Endothelial cell of umbilical vein (primary cell): Measurements from ENCODE around the gene INPP5A. TPM values are rescaled to one million over a fixed set of nuclear protein-coding genes. Genes with fewer than 3 reads are reported as not detected.

Experiments
- BruUV-seq: library from RNA; stranded (reverse); fragments of 400-500 nt; replicated peaks from 2 replicates; lab custom pipeline; 2021; lab: Mats Ljungman, UMichigan
- CTCF ChIA-PET: fragments of 300-600, 350-600 bp; sonication (Branson Sonifier 250); formaldehyde crosslinking; loops from one replicate; lab custom pipeline; 2021; ENCODE audit warnings: antibody characterized with exemption, inconsistent platforms; lab: Charles Lee
- POLR2A ChIA-PET: fragments of 300-600, 350-600 bp; sonication (Branson Sonifier 250); formaldehyde crosslinking; loops from one replicate; lab custom pipeline; 2021; ENCODE audit warnings: antibody characterized with exemption, inconsistent platforms; lab: Charles Lee
- DNase-seq: peaks from one replicate; pipeline ENCODE4 v3.0.0-alpha.2; 2011; ENCODE audit warnings: low read depth, low spot score
- FAIRE-seq: peaks from 2 replicates; lab custom pipeline; 2011; peaks lifted over from hg19 to GRCh38; lab: Jason Lieb, UNC
- H2AFZ ChIP-seq: 2 replicates; pipeline ENCODE4 v1.6.0; 2012; ENCODE audit warnings: low read depth, low read length, control low read depth, inconsistent platforms
- H3K27ac ChIP-seq: 2 replicates; pipeline ENCODE4 v1.5.1; 2011; ENCODE audit warnings: low read depth, mild to moderate bottlenecking, control low read depth, low read length, moderate library complexity; ENCODE audit not compliant: insufficient read depth
- H3K27me3 ChIP-seq, 2 experiments: 2 replicates each; pipeline versions ENCODE4 v1.6.0 to v1.6.1; 2011; ENCODE audit warnings: low read length in 2 of 2, mixed read lengths in 1 of 2; ENCODE audit not compliant: control insufficient read depth in 2 of 2, insufficient read depth in 2 of 2
- H3K36me3 ChIP-seq, 2 experiments: 2 replicates in 1 of 2; 3 replicates in 1 of 2; pipeline ENCODE4 v1.5.1; 2011; ENCODE audit warnings: low read length in 2 of 2, mild to moderate bottlenecking in 1 of 2, moderate library complexity in 1 of 2; ENCODE audit not compliant: control insufficient read depth in 2 of 2, insufficient read depth in 2 of 2; ENCODE audit errors: extremely low read depth in 1 of 2
- H3K4me1 ChIP-seq: 3 replicates; pipeline ENCODE4 v1.5.1; 2011; ENCODE audit warnings: mild to moderate bottlenecking, low read length; ENCODE audit not compliant: control insufficient read depth, insufficient read depth; ENCODE audit errors: extremely low read depth
- H3K4me2 ChIP-seq: 2 replicates; pipeline ENCODE4 v1.6.1; 2011; ENCODE audit warnings: low read length, control low read depth, mixed read lengths; ENCODE audit not compliant: insufficient read depth
- H3K4me3 ChIP-seq, 3 experiments: fragments of 200-600 bp in 1 of 3; sonication (generic), shearing (Covaris generic) in 1 of 3; replicated peaks in 1 of 3; 2 replicates each; pipeline ENCODE4 v1.5.1; 2011 to 2016; ENCODE audit warnings: control low read depth in 3 of 3, low read length in 3 of 3, mild to moderate bottlenecking in 2 of 3, inconsistent platforms in 1 of 3, low read depth in 1 of 3, moderate library complexity in 1 of 3; ENCODE audit not compliant: insufficient read depth in 1 of 3
- H3K79me2 ChIP-seq: 2 replicates; pipeline ENCODE4 v1.6.0; 2012; ENCODE audit warnings: low read length, inconsistent platforms; ENCODE audit not compliant: control insufficient read depth, insufficient read depth
- H3K9ac ChIP-seq: replicated peaks from 2 replicates; pipeline ENCODE3; 2011; ENCODE audit warnings: low read length, control low read depth; ENCODE audit not compliant: insufficient read depth; ENCODE audit errors: extremely low read depth
- H3K9me1 ChIP-seq: replicated peaks from 3 replicates; pipeline ENCODE4 v1.6.0; 2011; ENCODE audit warnings: mild to moderate bottlenecking, low read length; ENCODE audit not compliant: control insufficient read depth, insufficient read depth; ENCODE audit errors: extremely low read depth
- H3K9me3 ChIP-seq: replicated peaks from 2 replicates; pipeline ENCODE4 v1.5.1; 2012; ENCODE audit warnings: low read length, inconsistent platforms; ENCODE audit not compliant: control insufficient read depth, insufficient read depth
- H4K20me1 ChIP-seq: replicated peaks from 2 replicates; pipeline ENCODE3; 2011; ENCODE audit warnings: mild to moderate bottlenecking, low read length; ENCODE audit not compliant: control insufficient read depth, insufficient read depth; ENCODE audit errors: extremely low read depth
- CTCF ChIP-seq, 2 donors: IDR thresholded peaks; 1 replicate in 1 of 2; 2 replicates in 1 of 2; pipeline ENCODE4 v1.5.1; 2011; ENCODE audit warnings: low read length in 2 of 2, mild to moderate bottlenecking in 2 of 2, moderate library complexity in 2 of 2, control low read depth in 1 of 2, inconsistent platforms in 1 of 2, low read depth in 1 of 2; ENCODE audit not compliant: insufficient read depth in 1 of 2; ENCODE audit errors: extremely low read depth in 1 of 2
- EZH2 ChIP-seq: IDR thresholded peaks from 2 replicates; pipeline ENCODE4 v1.6.1; 2012; ENCODE audit warnings: borderline replicate concordance, low read depth, mild to moderate bottlenecking, moderate library complexity, low read length, inconsistent platforms; ENCODE audit not compliant: severe bottlenecking
- FOS ChIP-seq: IDR thresholded peaks from 2 replicates; pipeline ENCODE4 v1.6.1; 2011; ENCODE audit warnings: mild to moderate bottlenecking, low read length, moderate library complexity, borderline replicate concordance; ENCODE audit not compliant: insufficient read depth
- GATA2 ChIP-seq: IDR thresholded peaks from 2 replicates; pipeline ENCODE4 v1.7.0; 2011; ENCODE audit warnings: low read depth, mild to moderate bottlenecking, moderate library complexity, mixed read lengths, low read length; ENCODE audit not compliant: insufficient read length, insufficient read depth
- JUN ChIP-seq: IDR thresholded peaks from 2 replicates; pipeline ENCODE4 v1.6.1; 2011; ENCODE audit warnings: borderline replicate concordance, low read depth; ENCODE audit not compliant: insufficient read length, insufficient read depth
- MAX ChIP-seq: IDR thresholded peaks from 2 replicates; pipeline ENCODE4 v1.6.1; 2011; ENCODE audit not compliant: insufficient read depth, insufficient read length
- MYC ChIP-seq: IDR thresholded peaks from one replicate; pipeline ENCODE4 v1.6.1; 2011; ENCODE audit warnings: mild to moderate bottlenecking, low read depth, low read length
- POLR2A ChIP-seq: IDR thresholded peaks from 2 replicates; pipeline ENCODE4 v1.6.1; 2012; ENCODE audit warnings: low read depth, mild to moderate bottlenecking, control low read depth, low read length
- POLR2AphosphoS5 ChIP-seq: IDR thresholded peaks from 2 replicates; pipeline ENCODE4 v1.6.1; 2012; ENCODE audit warnings: low read depth, mild to moderate bottlenecking, control low read depth, low read length, moderate library complexity; ENCODE audit not compliant: insufficient read depth
- dilution Hi-C: fragments of 300-500 bp; cut with MboI; formaldehyde crosslinking; loops from one replicate; pipeline ENCODE4 v1.15.0; 2019; ENCODE audit warnings: low sequenced_read_pairs; ENCODE audit not compliant: extremely low pct_ligation_motif_present
- intact Hi-C: fragments of 100-400 bp; cut with micrococcal nuclease; formaldehyde crosslinking; loops from one replicate; pipeline ENCODE4 v1.10.0; 2022
- polyA plus RNA-seq, 4 experiments: library from polyadenylated mRNA; depleted of rRNA in 3 of 4; stranded (reverse) in 3 of 4; unstranded in 1 of 4; fragments of >200 nt; gene quantifications; 2 replicates each; pipeline versions ENCODE4 v1.2.1 to v1.2.3, GENCODE V29; 2011 to 2012; ENCODE audit warnings: missing spikeins in 1 of 4
- total RNA-seq: library from RNA; stranded (reverse); gene quantifications from 2 replicates; pipeline ENCODE4 v1.2.3, GENCODE V29; 2021

INPP5A gene
- total and polyA plus RNA-seq, 2 donors (not counting 3 experiments of a cell fraction or from before 2014, with no cell fraction given) = 22.9 to 33.2 TPM

GRCh38 chr10:132603851-132604533 lies 66.4 kb downstream of the INPP5A start:
- H3K27me3 ChIP-seq = no peaks in the 10 kb centered on the region
- no peaks in the 10 kb centered on the region for H3K9me3 ChIP-seq
- DNase-seq (no peak), FAIRE-seq (no peak)
- H3K27ac ChIP-seq = no peak overlapping the region
- ChIA-PET POLR2A (no interaction called here), CTCF (no interaction called here)
- no peaks in the 10 kb centered on the region for H3K79me2 ChIP-seq
- H3K9ac ChIP-seq = no peak overlapping the region
- no peak overlapping the region for H3K4me2 ChIP-seq
- intact Hi-C loops (no loop called here), dilution Hi-C loops (no loop called here)
- no peaks in the 10 kb centered on the region for H3K36me3 ChIP-seq
- no peak overlapping the region for H2AFZ ChIP-seq
- H3K4me3 ChIP-seq = no peak overlapping the region
- H3K9me1 ChIP-seq = no peaks in the 10 kb centered on the region
- H3K4me1 ChIP-seq = no peaks in the 10 kb centered on the region
- TF ChIP-seq MAX (no peak), MYC (no peak), JUN (no peak), POLR2A (no peak), CTCF (IDR thresholded peaks at IDR 0.05; ENCODE audit: extremely low read depth in 1 of 2, insufficient read depth in 1 of 2, low read depth in 1 of 2, low read length in 2 of 2) (no peak), POLR2AphosphoS5 (no peak), GATA2 (no peak), EZH2 (no peak), FOS (no peak)
- peaks cover 6% of the 10 kb centered on the region for H4K20me1 ChIP-seq
- BruUV-seq = no TSS peak
